HG03439 (cell line): ENCODE data around the gene ASH1L.
"Not testable (repeated sequence)": the region's sequence is repeated elsewhere in the genome, so short reads cannot be mapped to it uniquely, and the experiment has no call there.

Experiments
- ATAC-seq: cut with Tn5 transposase; IDR thresholded peaks from one replicate; pipeline ENCODE4 v1.9.1; 2021; ENCODE audit warnings: mild to moderate bottlenecking, moderate library complexity; ENCODE audit not compliant: unreplicated experiment

ASH1L gene

DNA sequence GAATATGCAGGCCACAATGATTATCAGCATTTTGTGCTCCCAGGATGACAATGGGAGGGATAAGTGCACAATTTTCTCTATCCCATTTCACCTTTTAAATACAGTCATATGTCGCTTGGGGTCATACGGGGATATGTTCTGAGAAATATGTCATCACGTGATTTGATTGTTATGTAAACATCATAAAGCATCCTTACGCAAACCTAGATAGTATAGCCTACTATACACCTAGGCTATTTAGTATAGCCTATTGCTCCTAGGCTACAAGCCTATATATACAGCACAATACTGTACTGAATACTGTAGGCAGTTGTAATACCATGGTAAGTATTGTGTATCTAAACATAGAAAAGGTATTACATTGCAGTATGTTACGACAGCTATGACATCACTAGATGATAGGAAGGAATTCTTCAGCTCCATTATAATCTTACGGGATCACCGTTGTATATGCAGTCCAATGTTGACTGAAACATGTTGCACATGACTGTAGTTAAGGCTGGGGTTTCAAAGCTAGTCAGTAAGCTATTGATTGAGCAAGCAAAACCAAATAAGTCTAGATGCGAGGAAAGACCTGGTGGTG lies 223.0 kb downstream of the ASH1L start:
- no peak for ATAC-seq

- no peak for ATAC-seq
These were observed 227.6 kb downstream of the ASH1L start for GRCh38 chr1:155334962-155335361.

- ATAC-seq = no peak
These were observed 232.5 kb downstream of the ASH1L start for GRCh38 chr1:155329980-155330598.

DNA sequence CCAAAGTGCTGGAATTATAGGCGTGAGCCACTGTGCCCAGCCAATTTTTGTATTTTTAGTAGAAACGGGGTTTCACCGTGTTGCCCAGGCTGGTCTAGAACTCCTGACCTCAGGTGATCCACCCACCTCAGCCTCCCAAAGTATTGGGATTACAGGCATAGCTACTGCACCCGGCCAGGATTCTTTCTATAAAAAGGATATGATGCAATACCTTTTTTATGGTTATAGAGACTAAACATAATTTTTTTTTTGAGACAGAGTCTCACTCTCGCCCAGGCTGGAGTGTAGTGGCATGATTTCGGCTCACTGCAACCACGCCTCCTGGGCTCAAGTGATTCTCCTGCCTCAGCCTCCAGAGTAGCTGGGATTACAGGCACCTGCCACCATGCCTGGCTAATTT lies 233.7 kb downstream of the ASH1L start:
- not testable (repeated sequence) for ATAC-seq

GRCh38 chr1:155327981-155328380 lies 234.6 kb downstream of the ASH1L start:
- ATAC-seq = no peak

- ATAC-seq = no peak
These were observed 236.0 kb downstream of the ASH1L start for GRCh38 chr1:155326631-155327037.

DNA sequence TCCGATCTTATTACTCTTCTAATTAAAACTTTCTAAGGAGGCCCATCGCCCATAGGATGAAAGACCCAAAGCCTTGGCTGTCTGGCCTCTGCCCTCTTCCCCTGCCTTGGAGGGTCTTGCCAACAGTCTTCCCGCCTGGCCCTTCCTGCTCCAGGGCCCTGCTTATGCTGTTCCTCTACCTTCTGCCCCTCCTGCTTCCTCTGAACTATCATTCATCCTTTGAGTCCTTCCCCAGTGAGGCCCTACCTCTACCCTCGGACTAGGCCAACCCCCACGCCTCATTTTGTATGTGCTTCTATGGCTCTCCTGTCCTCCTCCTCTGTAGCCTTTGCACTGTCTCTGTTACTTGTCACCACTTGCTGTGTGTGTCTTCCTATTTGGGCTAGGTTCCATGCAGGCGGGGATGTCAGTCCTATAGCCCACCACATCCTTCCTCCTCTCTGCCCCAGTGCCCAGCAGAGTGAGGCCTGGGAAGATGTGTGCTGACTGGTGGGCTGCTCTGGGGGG lies 236.5 kb downstream of the ASH1L start:
- ATAC-seq = no peak

DNA sequence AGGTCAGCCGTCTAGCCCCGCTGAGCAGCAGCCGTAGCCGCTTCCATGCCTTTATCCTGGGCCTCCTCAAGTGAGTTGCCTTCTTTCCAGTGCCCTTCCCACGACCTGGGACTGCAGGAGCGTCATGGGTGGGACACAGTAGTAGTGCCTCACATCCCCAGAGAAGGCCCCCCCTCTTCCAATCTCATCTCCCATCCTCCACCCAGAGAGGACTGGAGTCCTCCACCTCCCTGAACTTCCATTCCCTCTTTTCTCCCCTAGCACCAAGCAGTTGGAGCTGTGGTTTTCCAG lies 237.1 kb downstream of the ASH1L start:
- ATAC-seq = no peak

GRCh38 chr1:155324717-155325602 lies 237.6 kb downstream of the ASH1L start:
- no peak for ATAC-seq

- ATAC-seq = peak; percentile 55
These were observed 238.4 kb downstream of the ASH1L start for GRCh38 chr1:155324037-155324716.

GRCh38 chr1:155323729-155324036 lies 238.9 kb downstream of the ASH1L start:
- ATAC-seq = peak; percentile 38

- ATAC-seq = peak; percentile 44
These were observed 239.5 kb downstream of the ASH1L start for GRCh38 chr1:155322953-155323728.

GRCh38 chr1:155322571-155322952 lies 240.0 kb downstream of the ASH1L start:
- ATAC-seq = no peak

- no peak for ATAC-seq
These were observed 240.7 kb downstream of the ASH1L start for GRCh38 chr1:155321639-155322503.

DNA sequence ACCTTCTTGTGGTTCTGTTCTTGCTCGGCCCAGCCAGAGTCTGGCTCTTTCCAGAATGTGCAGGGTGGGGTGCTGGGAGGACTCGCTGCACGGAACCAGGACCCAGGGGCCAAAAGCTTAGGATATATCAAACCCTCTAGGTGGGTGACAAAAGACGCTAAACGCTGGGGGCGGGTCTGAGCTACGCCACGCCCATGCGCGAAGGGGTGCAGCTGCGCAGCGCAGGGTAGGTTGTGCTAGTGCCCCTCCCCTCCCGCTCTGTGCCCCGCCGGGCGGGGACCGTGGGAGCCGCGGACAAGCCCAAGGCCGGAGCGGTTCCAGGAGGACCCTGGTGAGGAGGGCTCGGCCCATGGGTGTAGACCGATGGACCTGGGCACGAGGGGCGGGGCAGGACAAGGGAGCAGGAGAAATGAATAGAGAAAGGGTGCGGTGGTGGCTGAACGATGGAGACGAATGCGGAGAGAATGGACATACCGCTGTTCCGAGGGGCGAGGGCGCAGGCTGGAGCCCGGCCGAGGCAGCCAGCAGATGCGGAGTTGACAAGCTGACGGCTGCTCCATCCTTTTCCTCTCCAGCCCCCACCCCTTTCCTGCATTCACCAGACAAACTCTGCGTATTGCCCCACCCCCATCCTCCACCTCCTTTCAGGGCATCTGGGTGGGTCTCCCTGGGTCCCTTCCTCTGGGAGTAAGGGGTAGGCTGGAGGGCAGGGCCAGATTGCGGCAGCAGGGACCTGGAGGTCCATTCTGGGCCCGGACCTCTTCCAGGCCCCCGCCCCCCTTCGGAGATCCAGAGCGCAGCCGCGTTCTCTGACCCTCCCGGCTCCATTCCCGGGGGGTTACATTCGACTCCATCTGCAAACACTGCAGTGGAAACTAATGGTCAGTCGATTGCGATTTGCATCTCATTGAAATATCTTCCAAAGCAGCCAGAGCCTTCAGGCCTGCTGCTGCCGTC lies 241.7 kb downstream of the ASH1L start, which contains the start of gene RUSC1:
Gene RUSC1 (plus strand): TSS at position 234 of the 957 bp plus-strand sequence. CDS start 880 bp downstream, outside the sequence.
- ATAC-seq = no peak

GRCh38 chr1:155320252-155320651 lies 242.4 kb downstream of the ASH1L start:
- ATAC-seq = no peak

- no peak for ATAC-seq
These were observed 243.1 kb downstream of the ASH1L start for GRCh38 chr1:155319536-155319935.

DNA sequence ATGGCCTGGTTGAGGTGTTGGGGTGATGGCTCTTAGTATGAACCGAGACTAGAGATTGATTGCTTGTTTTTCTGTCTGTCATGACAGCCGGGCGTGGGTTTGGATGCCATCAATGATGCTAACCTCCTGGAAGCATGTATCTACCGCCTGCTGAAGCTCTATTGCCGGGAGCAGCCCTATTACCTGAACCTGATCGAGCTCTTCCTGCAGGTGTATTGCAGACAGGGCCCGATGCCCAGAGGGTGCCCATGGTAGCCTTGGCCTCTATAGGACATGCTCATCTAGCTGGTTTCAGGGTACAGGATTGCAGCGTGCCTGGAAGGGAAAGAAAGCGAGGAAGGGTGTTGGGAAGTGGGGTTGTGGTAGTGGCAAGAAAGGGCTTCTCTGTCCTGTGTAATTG lies 244.5 kb downstream of the ASH1L start:
- no peak for ATAC-seq

GRCh38 chr1:155316922-155317321 lies 245.7 kb downstream of the ASH1L start:
- ATAC-seq = no peak
